H1 (cell line): ENCODE data around the gene GLB1L3. TPM values are rescaled to one million over a fixed set of nuclear protein-coding genes. Genes with fewer than 3 reads are reported as not detected.

ENCODE experiments used
- CTCF ChIA-PET: fragments of 300-600 bp; sonication (Branson Sonifier 250); formaldehyde crosslinking; loops from one replicate; lab custom pipeline; 2021; ENCODE audit not compliant: partially characterized antibody; lab: Charles Lee
- POLR2A ChIA-PET: fragments of 300-600 bp; sonication (Branson Sonifier 250); formaldehyde crosslinking; loops from one replicate; lab custom pipeline; 2021; ENCODE audit warnings: inconsistent platforms; ENCODE audit not compliant: partially characterized antibody; lab: Charles Lee
- DNase-seq, 2 experiments: peaks; one replicate each; pipeline versions ENCODE4 v3.0.0 to v3.0.0-alpha.2; 2010 to 2022; ENCODE audit warnings: low spot score in 2 of 2, low read depth in 1 of 2, mixed read lengths in 1 of 2
- FAIRE-seq: peaks from 2 replicates; lab custom pipeline; 2011; peaks lifted over from hg19 to GRCh38; lab: Jason Lieb, UNC
- H2AFZ ChIP-seq: 2 replicates; pipeline ENCODE4 v1.8.1; 2012; ENCODE audit warnings: low read length, inconsistent platforms
- H2AK5ac ChIP-seq: 2 replicates; pipeline ENCODE4 v1.6.1; 2013; ENCODE audit warnings: low read depth, low read length
- H2BK120ac ChIP-seq: replicated peaks from 2 replicates; pipeline ENCODE3; 2013; ENCODE audit warnings: low read depth, low read length, inconsistent platforms
- H2BK12ac ChIP-seq: 2 replicates; pipeline ENCODE4 v1.6.1; 2013; ENCODE audit warnings: low read depth, low read length
- H2BK15ac ChIP-seq: 2 replicates; pipeline ENCODE4 v1.6.1; 2013; ENCODE audit warnings: low read length
- H2BK20ac ChIP-seq: 2 replicates; pipeline ENCODE4 v1.6.1; 2013; ENCODE audit warnings: low read length
- H2BK5ac ChIP-seq: 2 replicates; pipeline ENCODE4 v1.6.1; 2013; ENCODE audit warnings: low read depth, low read length
- H3K14ac ChIP-seq: 2 replicates; pipeline ENCODE4 v1.6.1; 2013; ENCODE audit warnings: inconsistent platforms; ENCODE audit not compliant: insufficient read length
- H3K18ac ChIP-seq: 2 replicates; pipeline ENCODE4 v1.6.1; 2013; ENCODE audit warnings: low read length; ENCODE audit errors: extremely low read depth
- H3K23ac ChIP-seq: 2 replicates; pipeline ENCODE4 v1.6.1; 2013; ENCODE audit warnings: inconsistent platforms; ENCODE audit not compliant: insufficient read length
- H3K23me2 ChIP-seq: 2 replicates; pipeline ENCODE4 v1.6.1; 2013; ENCODE audit warnings: low read depth, low read length
- H3K27ac ChIP-seq: 2 replicates; pipeline ENCODE4 v1.6.1; 2011; ENCODE audit warnings: low read depth, low read length, inconsistent platforms
- H3K27me3 ChIP-seq, 4 experiments: replicated peaks in 1 of 4; 1 replicate in 1 of 4; 2 replicates in 3 of 4; pipeline versions ENCODE4 v1.6.1 to v1.8.1; 2011 to 2013; ENCODE audit warnings: low read length in 3 of 4, mild to moderate bottlenecking in 3 of 4, inconsistent platforms in 2 of 4, mixed read lengths in 2 of 4, moderate library complexity in 1 of 4; ENCODE audit not compliant: control insufficient read depth in 3 of 4, insufficient read depth in 3 of 4; ENCODE audit errors: extremely low read depth in 1 of 4
- H3K36me3 ChIP-seq, 4 experiments: 2 replicates each; pipeline versions ENCODE4 v1.6.1 to v1.8.1; 2011 to 2013; ENCODE audit warnings: mild to moderate bottlenecking in 4 of 4, low read length in 3 of 4, moderate library complexity in 2 of 4, control low read depth in 1 of 4, inconsistent platforms in 1 of 4; ENCODE audit not compliant: insufficient read depth in 4 of 4, control insufficient read depth in 2 of 4
- H3K4ac ChIP-seq: replicated peaks from 2 replicates; pipeline ENCODE3; 2013; ENCODE audit warnings: low read length, low read depth, mixed read lengths, inconsistent platforms; ENCODE audit not compliant: insufficient read length
- H3K4me1 ChIP-seq, 4 experiments: replicated peaks in 1 of 4; 1 replicate in 1 of 4; 2 replicates in 3 of 4; pipeline versions ENCODE4 v1.6.1 to v1.8.1; 2011 to 2013; ENCODE audit warnings: low read length in 3 of 4, inconsistent platforms in 2 of 4, mixed read lengths in 1 of 4; ENCODE audit not compliant: insufficient read depth in 4 of 4, control insufficient read depth in 3 of 4
- H3K4me2 ChIP-seq, 2 experiments: 2 replicates each; pipeline versions ENCODE4 v1.6.1 to v1.8.1; 2011 to 2013; ENCODE audit warnings: low read depth in 2 of 2, low read length in 2 of 2, control low read depth in 1 of 2, inconsistent platforms in 1 of 2, mild to moderate bottlenecking in 1 of 2; ENCODE audit not compliant: insufficient read depth in 1 of 2
- H3K4me3 ChIP-seq, 4 experiments: fragments of 200-600, 300-600 bp in 1 of 4; sonication (generic), shearing (Covaris generic), sonication (Bioruptor Twin) in 1 of 4; 2 replicates each; pipeline versions ENCODE4 v1.5.1 to v1.8.1; 2011 to 2016; ENCODE audit warnings: low read length in 4 of 4, low read depth in 3 of 4, control low read depth in 2 of 4, inconsistent platforms in 2 of 4, mild to moderate bottlenecking in 2 of 4, mixed read lengths in 1 of 4, moderate library complexity in 1 of 4; ENCODE audit not compliant: insufficient read depth in 2 of 4; ENCODE audit errors: extremely low read depth in 1 of 4
- H3K56ac ChIP-seq: replicated peaks from 2 replicates; pipeline ENCODE3; 2013; ENCODE audit warnings: low read depth, mild to moderate bottlenecking, mixed read lengths, low read length, inconsistent platforms; ENCODE audit not compliant: insufficient read length
- H3K79me1 ChIP-seq: 2 replicates; pipeline ENCODE4 v1.6.1; 2013; ENCODE audit warnings: low read depth, low read length, control low read depth
- H3K79me2 ChIP-seq, 2 experiments: 2 replicates each; pipeline versions ENCODE4 v1.6.1 to v1.8.1; 2012 to 2013; ENCODE audit warnings: low read length in 2 of 2, mild to moderate bottlenecking in 2 of 2, inconsistent platforms in 1 of 2; ENCODE audit not compliant: insufficient read depth in 2 of 2, control insufficient read depth in 1 of 2
- H3K9ac ChIP-seq, 4 experiments: replicated peaks in 1 of 4; 1 replicate in 1 of 4; 2 replicates in 3 of 4; pipeline versions ENCODE4 v1.6.1 to v1.8.1; 2011 to 2013; ENCODE audit warnings: low read depth in 3 of 4, low read length in 3 of 4, control low read depth in 2 of 4, mild to moderate bottlenecking in 2 of 4, moderate library complexity in 2 of 4, inconsistent platforms in 1 of 4; ENCODE audit errors: extremely low read depth in 1 of 4
- H3K9me3 ChIP-seq, 2 experiments: 2 replicates each; pipeline versions ENCODE4 v1.6.1 to v1.8.1; 2012 to 2013; ENCODE audit warnings: mild to moderate bottlenecking in 2 of 2, moderate library complexity in 2 of 2, control low read depth in 1 of 2, inconsistent platforms in 1 of 2, low read depth in 1 of 2, low read length in 1 of 2, mixed read lengths in 1 of 2; ENCODE audit not compliant: insufficient read depth in 2 of 2
- H4K20me1 ChIP-seq, 2 experiments: replicated peaks in 1 of 2; 2 replicates each; pipeline versions ENCODE3 to v1.8.1; 2011 to 2013; ENCODE audit warnings: inconsistent platforms in 2 of 2, low read length in 2 of 2, mild to moderate bottlenecking in 1 of 2; ENCODE audit not compliant: insufficient read depth in 2 of 2, control insufficient read depth in 1 of 2
- H4K5ac ChIP-seq: 2 replicates; pipeline ENCODE4 v1.6.1; 2013; ENCODE audit warnings: low read length, low read depth, mixed read lengths, inconsistent platforms; ENCODE audit not compliant: insufficient read length
- H4K8ac ChIP-seq: 2 replicates; pipeline ENCODE4 v1.8.0; 2013; ENCODE audit warnings: mild to moderate bottlenecking, moderate library complexity, low read length, inconsistent platforms; ENCODE audit not compliant: insufficient read depth; ENCODE audit errors: extremely low read depth
- H4K91ac ChIP-seq: replicated peaks from 2 replicates; pipeline ENCODE3; 2013; ENCODE audit warnings: low read length, mixed read lengths, inconsistent platforms; ENCODE audit not compliant: insufficient read length
- CBX8 ChIP-seq: fragments of 300-800, 300-1000 bp; sonication (generic); IDR thresholded peaks from 2 replicates; pipeline ENCODE4 v1.7.1; 2016; ENCODE audit warnings: low read depth, low read length, borderline replicate concordance
- SP1 ChIP-seq: IDR thresholded peaks from 2 replicates; pipeline ENCODE4 v1.6.1; 2011; ENCODE audit warnings: low read depth, low read length
- TEAD4 ChIP-seq: IDR thresholded peaks from 2 replicates; pipeline ENCODE4 v1.6.1; 2012; ENCODE audit warnings: low read depth, low read length, inconsistent platforms, mixed read lengths
- WGBS, 2 experiments: shearing (Covaris generic) in 1 of 2; methylation state at CpG; one replicate each; pipeline versions ENCODE4 v1.1.6 to v1.1.7; 2013 to 2015; ENCODE audit warnings: low lambda C conversion rate in 2 of 2, mixed read lengths in 2 of 2, inconsistent platforms in 1 of 2, low coverage in 1 of 2, missing lambda C conversion rate in 1 of 2; ENCODE audit not compliant: insufficient replicate concordance in 2 of 2, insufficient coverage in 1 of 2, insufficient read length in 1 of 2; ENCODE audit errors: extremely low coverage in 1 of 2, missing lambda C conversion rate in 1 of 2; 5-methylcytosine and 5-hydroxymethylcytosine counted together
- polyA plus RNA-seq, 7 experiments: library from polyadenylated mRNA; depleted of rRNA in 3 of 7; stranded (reverse) in 5 of 7; unstranded in 2 of 7; fragments of >200 nt in 5 of 7; fragments of 200-250 nt in 2 of 7; gene quantifications; 1 replicate in 5 of 7; 2 replicates in 1 of 7; 4 replicates in 1 of 7; pipeline versions ENCODE4 v1.2.1 to v1.2.3, GENCODE V29; 2011 to 2013; ENCODE audit warnings: missing spikeins in 2 of 7, mixed read lengths in 2 of 7
- total RNA-seq: library from RNA; stranded (reverse); fragmentation: NEBNext Ultra II Directional; extraction: Animal tissue kit (Norgen Biotek cat#: 25700); gene quantifications from 2 replicates; pipeline ENCODE4 v1.2.1, GENCODE V29; 2021

The GLB1L3 gene
- total and polyA plus RNA-seq, 2 of the 8 experiments (the other 6 are each of a cell fraction or from before 2014, with no cell fraction given), result 14.9 to 33.2 TPM

DNA sequence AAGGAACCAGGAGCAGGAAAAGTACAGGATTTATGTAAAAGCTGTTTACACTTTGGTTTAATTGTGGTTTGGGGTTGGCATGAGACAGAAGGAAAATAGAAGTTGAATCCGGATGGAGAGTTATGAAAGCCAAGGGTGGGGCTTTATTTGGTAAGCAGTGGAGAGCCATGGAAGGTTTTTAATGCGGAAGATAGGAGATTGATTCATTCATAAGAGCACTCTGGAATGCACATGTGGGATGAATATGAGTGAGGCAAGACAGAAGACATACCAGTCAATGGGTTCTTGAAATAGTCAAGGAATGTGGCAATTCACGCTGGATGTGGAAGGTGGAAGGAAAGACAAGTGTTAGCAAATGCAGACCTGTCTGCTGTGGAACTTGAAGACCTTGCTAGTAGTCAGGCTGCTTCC lies 9.3 kb upstream of the GLB1L3 start:
- Histone ChIP-seq H3K9me3 (no peaks in the 10 kb centered on the region), H4K8ac (no peak overlapping the region), H3K56ac (no peak overlapping the region), H3K27ac (no peak overlapping the region), H2BK12ac (no peak overlapping the region), H4K91ac (no peak overlapping the region), H3K27me3 (no peaks in the 10 kb centered on the region), H3K79me2 (peaks cover 0 to 62% of the 10 kb centered on the region in 2 experiments; a peak in 3 of 4 replicates), H3K4me3 (no peak overlapping the region), H2AK5ac (no peak overlapping the region), H3K9ac (no peak overlapping the region; a peak in 1 of 7 replicates), H3K23ac (no peak overlapping the region), H4K5ac (no peak overlapping the region), H3K14ac (no peak overlapping the region), H4K20me1 (peaks cover 0 to under 1% of the 10 kb centered on the region in 2 experiments), H2AFZ (no peak overlapping the region), H3K18ac (no peak overlapping the region), H3K4ac (no peak overlapping the region), H2BK20ac (no peak overlapping the region), H3K79me1 (peaks cover 3% of the 10 kb centered on the region; the same call in 1 of the 2 replicates), H3K23me2 (no peaks in the 10 kb centered on the region), H2BK120ac (no peak overlapping the region), H3K4me2 (no peak overlapping the region), H3K36me3 (peaks cover 0 to 14% (median 6%) of the 10 kb centered on the region in 4 experiments; a peak in 4 of 8 replicates), H3K4me1 (peaks cover 10 to 29% (median 14%) of the 10 kb centered on the region in 4 experiments), H2BK5ac (no peak overlapping the region), H2BK15ac (no peak overlapping the region)
- POLR2A ChIA-PET, result interaction anchor here (1.2 to 9.2 kb wide), 4 partner anchors 9 to 13 kb away, joined by 4 to 76 read pairs (median 4); partner anchors contain the start of genes ACAD8, GLB1L3 and THYN1
- WGBS, 2 experiments, result 83% methylated on average over 3 of the region's 3 CpGs; no CpG with 5 or more reads in 1 of the 2 experiments
- FAIRE-seq, result no peak
- DNase-seq, result no peak
- TF ChIP-seq CBX8 (no peak), SP1 (no peak), TEAD4 (0 out of 2 replicates have a peak, but pooled peaks have one; percentile 14)
- CTCF ChIA-PET, result interaction anchor here (7.1 kb wide), 1 partner anchor 9 kb away, joined by 114 read pairs; the partner anchor contains the start of gene GLB1L3
